GM12892 (cell line): ENCODE results near the gene IDH2.

Experiments used
- POLR2A ChIP-seq: IDR thresholded peaks from 2 replicates; pipeline ENCODE4 v1.6.1; 2011; ENCODE audit warnings: low read depth, low read length, control low read depth
- POLR2AphosphoS5 ChIP-seq: IDR thresholded peaks from 2 replicates; pipeline ENCODE4 v1.6.1; 2011; ENCODE audit warnings: low read depth, low read length, control low read depth
- TAF1 ChIP-seq: IDR thresholded peaks from 2 replicates; pipeline ENCODE4 v1.6.1; 2011; ENCODE audit warnings: low read depth, mild to moderate bottlenecking, control low read depth, low read length, borderline replicate concordance

DNA sequence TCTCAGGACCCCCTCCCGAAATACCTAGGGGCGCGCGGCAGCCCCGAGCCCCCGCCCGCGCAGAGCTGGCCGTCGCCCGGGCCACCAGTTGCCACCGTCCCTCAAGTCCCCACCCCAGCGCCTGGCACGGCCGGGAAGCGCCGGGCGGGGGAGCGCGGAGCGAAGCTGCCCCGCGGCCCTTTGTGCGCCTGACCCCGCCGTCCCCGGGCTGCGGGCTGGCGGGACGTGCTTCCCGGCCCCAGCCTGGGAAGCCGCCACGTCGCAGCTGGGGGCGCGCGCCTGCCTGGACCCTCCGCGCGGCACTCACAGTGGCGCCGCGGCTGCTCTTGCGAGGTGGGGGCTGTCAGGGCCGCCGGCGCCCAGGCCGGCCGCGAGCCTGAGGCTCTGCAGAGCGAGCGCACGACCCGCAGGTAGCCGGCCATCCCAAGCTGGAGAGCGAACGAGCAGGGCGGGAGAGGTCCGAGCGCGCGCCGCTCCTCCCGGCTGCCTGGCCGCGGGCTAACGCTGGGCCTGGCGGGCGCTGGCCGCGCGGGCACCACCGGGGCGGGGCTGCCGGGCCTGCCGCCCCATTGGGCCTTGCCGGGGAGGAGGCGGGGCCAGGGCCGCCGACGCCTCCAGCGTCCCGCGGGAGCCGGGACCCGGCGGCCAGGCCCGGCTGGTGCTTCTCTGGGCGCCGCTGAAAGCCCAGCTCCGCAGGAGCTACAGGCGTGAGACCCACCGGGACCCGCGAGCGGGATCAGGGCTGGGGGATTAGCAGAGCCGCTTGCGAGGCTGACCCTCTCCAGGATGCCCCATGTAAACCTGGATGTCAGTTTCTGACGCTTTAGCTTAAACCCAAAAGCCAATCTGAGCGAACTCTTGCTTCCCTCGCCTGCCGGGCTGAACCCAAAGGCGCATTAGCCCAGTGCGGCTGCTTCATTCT, at the start of gene IDH2:
- TF ChIP-seq POLR2A, result peak; percentile 90
- TF ChIP-seq POLR2AphosphoS5, result no peak
- TF ChIP-seq TAF1, result peak; percentile 62; the same call in 1 of the 2 replicates
